ENCODE results near the gene ARMC8. TPM values are rescaled to one million over a fixed set of nuclear protein-coding genes. Genes with fewer than 3 reads are reported as not detected.
A peak's percentile ranks its signal among the peaks of the same experiment; 100 is the strongest.

Gene ARMC8
- total RNA-seq, 6 experiments from 2014 or later, result 15.5 to 24.6 (median 18.6) TPM

DNA sequence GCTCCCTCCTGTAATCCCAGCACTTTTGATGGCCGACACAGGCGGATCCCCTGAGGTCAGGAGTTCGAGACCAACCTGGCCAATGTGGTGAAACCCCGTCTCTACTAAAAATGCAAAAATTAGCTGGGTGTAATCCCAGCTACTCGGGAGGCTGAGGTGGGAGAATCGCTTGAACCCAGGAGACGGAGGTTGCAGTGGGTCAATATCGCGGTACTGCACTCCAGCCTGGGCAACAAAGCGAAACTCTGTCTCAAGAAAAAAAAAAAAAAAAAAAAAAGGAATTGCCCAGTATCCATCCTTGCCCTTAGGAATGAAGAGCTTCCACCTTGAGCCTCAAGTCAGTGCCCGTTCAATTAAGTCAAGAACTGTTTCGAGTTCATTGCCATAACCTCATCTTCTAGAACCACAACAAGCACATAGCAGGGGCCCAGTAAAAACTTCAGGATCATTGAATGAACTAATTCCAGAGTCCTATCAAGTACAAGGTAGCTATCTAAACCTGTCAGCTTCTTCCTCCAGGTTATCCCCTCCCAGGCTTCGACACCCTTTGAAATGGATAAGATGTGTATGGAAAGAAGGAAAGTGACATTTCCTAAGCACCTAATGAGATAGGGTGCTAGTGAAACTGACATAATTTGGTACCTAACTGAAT is 13.2 kb upstream of the ARMC8 start:
- WGBS (ENCODE audit: insufficient coverage, low coverage, low lambda C conversion rate, missing lambda C conversion rate), result 66% methylated on average over 11 of the region's 13 CpGs
- no peak for DNase-seq
- no peaks in the 10 kb centered on the region for H3K9me3 ChIP-seq
- TF ChIP-seq POLR2A (IDR thresholded peaks at IDR 0.05), result no peak
- TF ChIP-seq, protein P1, sequence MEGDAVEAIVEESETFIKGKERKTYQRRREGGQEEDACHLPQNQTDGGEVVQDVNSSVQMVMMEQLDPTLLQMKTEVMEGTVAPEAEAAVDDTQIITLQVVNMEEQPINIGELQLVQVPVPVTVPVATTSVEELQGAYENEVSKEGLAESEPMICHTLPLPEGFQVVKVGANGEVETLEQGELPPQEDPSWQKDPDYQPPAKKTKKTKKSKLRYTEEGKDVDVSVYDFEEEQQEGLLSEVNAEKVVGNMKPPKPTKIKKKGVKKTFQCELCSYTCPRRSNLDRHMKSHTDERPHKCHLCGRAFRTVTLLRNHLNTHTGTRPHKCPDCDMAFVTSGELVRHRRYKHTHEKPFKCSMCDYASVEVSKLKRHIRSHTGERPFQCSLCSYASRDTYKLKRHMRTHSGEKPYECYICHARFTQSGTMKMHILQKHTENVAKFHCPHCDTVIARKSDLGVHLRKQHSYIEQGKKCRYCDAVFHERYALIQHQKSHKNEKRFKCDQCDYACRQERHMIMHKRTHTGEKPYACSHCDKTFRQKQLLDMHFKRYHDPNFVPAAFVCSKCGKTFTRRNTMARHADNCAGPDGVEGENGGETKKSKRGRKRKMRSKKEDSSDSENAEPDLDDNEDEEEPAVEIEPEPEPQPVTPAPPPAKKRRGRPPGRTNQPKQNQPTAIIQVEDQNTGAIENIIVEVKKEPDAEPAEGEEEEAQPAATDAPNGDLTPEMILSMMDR (IDR thresholded peaks at IDR 0.05), result no peak
- peaks cover 0 to 3% (median 0%) of the 10 kb centered on the region in 4 donors for H3K36me3 ChIP-seq
- H3K4me1 ChIP-seq, result peaks cover 0 to 13% (median 4%) of the 10 kb centered on the region in 4 donors
- no peaks in the 10 kb centered on the region for H3K27me3 ChIP-seq
- H3K4me3 ChIP-seq, result peak overlapping the region; percentile 71 to 88 (median 75)
- intact Hi-C loops (cut with DNase I), result no loop called here
- H3K27ac ChIP-seq, result peak overlapping the region in 2 of 3 donors; percentile 38 to 65
- ATAC-seq, result no peak

DNA sequence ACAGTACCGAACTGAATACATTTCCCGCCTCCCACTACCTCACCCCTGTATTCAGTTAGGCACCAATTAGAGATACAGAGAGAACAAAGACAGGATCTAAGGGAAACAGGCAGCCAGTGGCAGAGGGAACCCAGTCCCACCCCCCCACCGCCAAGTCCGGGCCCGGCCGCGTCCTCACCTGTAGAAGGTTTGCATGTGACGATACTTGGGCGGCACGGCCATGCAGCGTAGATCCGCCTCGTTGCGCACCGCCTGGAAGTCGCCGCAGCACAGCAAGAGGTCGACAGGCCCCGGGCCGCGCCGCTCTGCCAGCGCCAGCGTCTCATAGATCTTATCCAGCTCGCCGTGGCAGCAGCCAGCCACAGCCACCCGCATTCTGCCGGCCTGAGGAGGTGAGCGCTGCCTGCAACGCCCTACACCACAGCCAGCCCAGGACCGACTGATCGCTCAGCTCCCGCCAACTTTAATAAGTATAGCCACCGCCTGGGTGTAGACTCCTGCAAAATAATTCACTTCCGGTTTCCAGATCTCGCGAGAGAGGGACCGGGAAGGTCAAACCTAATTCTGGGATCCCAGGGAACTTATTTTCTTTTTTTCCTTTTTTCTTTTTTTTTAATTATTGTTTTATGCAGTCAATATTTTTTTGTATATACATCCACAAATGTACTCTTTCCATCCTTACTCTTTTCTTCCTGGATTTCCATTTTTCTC is 12.5 kb upstream of the ARMC8 start, which contains the start of gene DBR1:
DBR1 (minus strand) TSS at position 501 of the 711 bp plus-strand sequence; CDS start at position 375, 126 bp downstream.
- peak within 1 kb of the TSS; percentile 71 to 88 (median 75) for H3K4me3 ChIP-seq
- under 1% methylated on average over 15 of the region's 38 CpGs for WGBS (ENCODE audit: insufficient coverage, low coverage, low lambda C conversion rate, missing lambda C conversion rate)
- H3K27me3 ChIP-seq, result no peaks in the 10 kb centered on the region
- DNase-seq (peak; percentile 74 to 84 (median 78)), ATAC-seq (peak; percentile 95 to 97 (median 96))
- peaks cover 0 to 13% (median 4%) of the 10 kb centered on the region in 4 donors for H3K4me1 ChIP-seq
- no peaks in the 10 kb centered on the region for H3K9me3 ChIP-seq
- TF ChIP-seq, protein P1 (IDR thresholded peaks at IDR 0.05), result no peak
- TF ChIP-seq POLR2A (IDR thresholded peaks at IDR 0.05), result peak; percentile 87
- H3K36me3 ChIP-seq, result no peaks in the 10 kb centered on the region
- intact Hi-C loops (cut with DNase I), result no loop called here
- H3K27ac ChIP-seq, result peak within 1 kb of the TSS; percentile 38 to 65 (median 58)

DNA sequence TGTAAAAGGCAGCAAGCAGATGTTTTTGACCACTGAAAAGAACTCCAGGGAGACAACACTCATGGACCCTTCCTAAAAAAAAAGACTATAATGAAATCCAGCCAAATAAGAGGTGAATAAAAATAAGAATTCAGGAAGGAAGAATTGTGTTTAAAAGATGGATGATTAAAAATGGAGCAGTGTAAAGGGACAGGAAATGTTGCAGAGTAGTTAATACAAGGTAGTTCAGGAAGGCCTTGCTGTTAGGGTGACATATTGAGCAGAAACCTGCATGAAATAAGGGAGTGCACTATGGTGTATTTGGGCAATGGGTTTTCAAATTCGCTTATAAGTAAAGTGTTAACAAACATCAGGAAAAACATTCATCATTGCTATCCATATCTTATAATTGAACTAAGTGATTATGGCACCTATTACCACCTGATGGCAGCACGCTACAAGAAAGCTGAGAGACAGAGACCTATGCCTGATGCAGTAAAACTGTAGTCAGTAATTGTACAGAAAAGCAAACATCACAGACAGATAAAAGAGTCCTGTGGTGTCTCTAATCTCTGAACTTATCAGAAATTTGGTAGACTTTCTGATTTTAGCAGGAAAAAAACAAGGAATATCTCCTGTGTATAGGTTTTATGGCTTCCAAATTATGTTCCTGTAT is 6.6 kb upstream of the ARMC8 start:
- H3K4me3 ChIP-seq, result no peak overlapping the region
- intact Hi-C loops (cut with DNase I), result no loop called here
- H3K4me1 ChIP-seq, result no peaks in the 10 kb centered on the region
- no peak overlapping the region for H3K27ac ChIP-seq
- ATAC-seq, result peak; percentile 87 to 97 (median 88)
- no peaks in the 10 kb centered on the region for H3K9me3 ChIP-seq
- no peak for DNase-seq
- no peak for TF ChIP-seq POLR2A (IDR thresholded peaks at IDR 0.05)
- TF ChIP-seq, protein P1 (IDR thresholded peaks at IDR 0.05), result peak; percentile 48 to 60 (median 52)
- H3K36me3 ChIP-seq, result no peaks in the 10 kb centered on the region
- 7% methylated on average over 2 of the region's 2 CpGs for WGBS (ENCODE audit: insufficient coverage, low coverage, low lambda C conversion rate, missing lambda C conversion rate)
- no peaks in the 10 kb centered on the region for H3K27me3 ChIP-seq

DNA sequence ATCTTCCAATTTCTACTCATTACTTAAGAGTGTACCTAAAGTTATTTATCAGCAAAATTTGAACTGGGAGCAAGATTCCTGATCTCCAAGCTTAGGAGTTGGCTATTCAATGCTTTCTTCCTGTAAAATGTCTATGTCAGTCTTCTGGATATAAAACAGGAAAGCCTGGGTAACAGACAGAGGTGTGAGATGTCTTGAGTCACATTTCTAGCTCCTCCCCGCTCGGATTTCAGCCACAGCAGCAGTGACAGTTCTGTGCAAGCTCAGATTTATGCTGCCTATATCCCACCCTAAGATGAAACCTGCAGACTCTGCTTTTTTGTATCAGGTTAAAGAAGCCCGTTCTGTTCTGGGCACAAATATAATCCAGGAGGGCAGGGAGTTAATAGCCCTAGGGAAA is 2.1 kb upstream of the ARMC8 start:
- DNase-seq (no peak), ATAC-seq (no peak)
- Histone ChIP-seq H3K36me3 (no peaks in the 10 kb centered on the region), H3K27ac (no peak overlapping the region), H3K4me3 (no peak overlapping the region), H3K27me3 (no peaks in the 10 kb centered on the region), H3K9me3 (no peaks in the 10 kb centered on the region), H3K4me1 (peaks cover 0 to 7% (median 0%) of the 10 kb centered on the region in 4 donors)
- intact Hi-C loops (cut with DNase I), result no loop called here
- WGBS (ENCODE audit: insufficient coverage, low coverage, low lambda C conversion rate, missing lambda C conversion rate), result 28% methylated on average over 3 of the region's 3 CpGs
- TF ChIP-seq, protein P1 (IDR thresholded peaks at IDR 0.05), result no peak
- TF ChIP-seq POLR2A (IDR thresholded peaks at IDR 0.05), result no peak
